Right ventricle myocardium superior (tissue), 1 donor: ENCODE results near the gene MEGF10. TPM values are rescaled to one million over a fixed set of nuclear protein-coding genes. Genes with fewer than 3 reads are reported as not detected.
"Not testable (repeated sequence)": the region's sequence is repeated elsewhere in the genome, so short reads cannot be mapped to it uniquely, and the experiment has no call there.

ENCODE experiments used
- ATAC-seq: fragments of 200-7000 bp; cut with Tn5 transposase; one replicate; pipeline ENCODE4 v1.9.1; 2020; ENCODE audit warnings: mild to moderate bottlenecking; ENCODE audit not compliant: poor library complexity
- DNase-seq: peaks from one replicate; pipeline ENCODE4 v3.0.0-alpha.2; 2020
- intact Hi-C: fragments of 100-400 bp; cut with DNase I; formaldehyde crosslinking; loops from one replicate; pipeline ENCODE4 v1.11.2; 2022
- total RNA-seq: library from RNA; stranded (reverse); fragmentation: NEBNext Ultra II Directional; extraction: Animal tissue kit (Norgen Biotek cat#: 25700); gene quantifications from one replicate; pipeline ENCODE4 v1.2.1, GENCODE V29; 2021
- donor health status: DM: no; HTN: yes; CAD: no; lungs with severe emphysema.

Gene MEGF10
- total RNA-seq, 1 donor from 2014 or later = 0.78 TPM

DNA sequence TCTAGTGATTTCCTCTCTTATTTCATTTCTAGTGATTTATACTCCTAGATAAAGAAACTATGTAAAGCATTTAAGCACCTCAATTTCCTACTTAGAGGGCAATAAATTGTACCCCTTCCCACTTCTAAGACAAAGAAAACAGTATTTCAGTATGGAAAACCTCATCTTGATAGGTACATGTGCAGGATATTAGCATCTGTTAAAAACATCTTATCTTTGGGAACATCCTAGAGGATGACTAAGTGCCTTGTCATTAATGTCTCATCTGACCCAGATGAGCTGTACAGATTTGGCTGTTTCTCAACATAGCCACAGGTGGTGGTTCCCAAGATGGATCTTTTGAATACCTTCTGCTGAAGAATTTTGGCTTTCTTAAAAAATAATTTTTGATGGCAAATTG lies 5.7 kb downstream of the MEGF10 start:
- no peak for ATAC-seq
- DNase-seq = no peak
- intact Hi-C loops = no loop called here

- DNase-seq, ATAC-seq, intact Hi-C loops: not testable (repeated sequence)
Measured at GRCh38 chr5:127296894-127297293, 6.3 kb downstream of the MEGF10 start.

DNA sequence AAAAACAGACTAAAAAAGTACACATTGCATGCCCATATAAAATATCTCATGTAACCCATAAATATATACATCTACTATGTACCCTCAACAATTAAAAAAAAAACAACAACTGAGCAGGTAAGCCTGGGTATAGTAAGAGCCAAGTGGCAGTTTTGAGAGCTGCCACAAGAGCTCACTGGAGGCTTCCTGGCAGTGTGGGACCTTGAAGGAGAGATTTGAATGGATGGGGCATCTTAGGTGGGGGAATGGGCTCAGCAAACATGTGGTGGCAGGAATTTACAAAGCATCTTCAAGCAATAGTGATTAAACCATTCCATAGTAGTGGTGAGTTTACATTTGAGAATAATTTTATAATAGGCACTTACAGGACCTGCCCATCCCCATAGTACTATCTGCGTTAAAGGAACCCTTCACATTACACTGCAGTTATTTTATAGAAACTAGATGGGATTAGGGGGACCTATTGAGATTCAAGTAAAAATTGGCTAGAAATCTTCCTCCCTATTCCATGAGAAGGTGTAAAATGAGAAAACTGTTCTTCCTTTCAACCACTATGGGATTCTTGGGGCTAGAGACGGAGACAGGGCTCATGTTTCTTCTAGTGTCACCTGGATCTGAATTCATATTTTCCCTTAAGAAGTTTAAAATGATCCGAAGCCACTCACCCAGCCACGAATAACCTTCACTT lies 6.9 kb downstream of the MEGF10 start:
- intact Hi-C loops = no loop called here
- ATAC-seq (no peak), DNase-seq (no peak)

DNA sequence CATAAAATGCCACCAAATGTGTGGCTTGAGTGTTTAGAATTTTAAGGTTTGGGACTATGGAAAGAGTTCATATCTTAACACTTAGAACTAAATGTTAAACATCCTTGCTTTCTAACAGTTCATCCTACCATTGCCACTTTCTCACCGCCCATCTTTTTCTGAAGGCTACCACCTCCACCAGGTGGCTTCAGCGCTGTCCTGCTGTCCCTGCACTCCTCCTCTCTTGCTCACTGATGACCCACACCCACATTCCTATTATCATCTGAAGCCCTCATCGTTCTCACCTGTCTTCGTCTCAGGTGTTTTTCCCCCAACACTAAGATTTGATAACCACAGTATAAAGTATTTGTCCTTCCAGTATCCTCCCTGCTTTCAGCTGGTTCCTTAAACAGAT lies 7.4 kb downstream of the MEGF10 start:
- intact Hi-C loops = no loop called here
- DNase-seq = no peak
- no peak for ATAC-seq

DNA sequence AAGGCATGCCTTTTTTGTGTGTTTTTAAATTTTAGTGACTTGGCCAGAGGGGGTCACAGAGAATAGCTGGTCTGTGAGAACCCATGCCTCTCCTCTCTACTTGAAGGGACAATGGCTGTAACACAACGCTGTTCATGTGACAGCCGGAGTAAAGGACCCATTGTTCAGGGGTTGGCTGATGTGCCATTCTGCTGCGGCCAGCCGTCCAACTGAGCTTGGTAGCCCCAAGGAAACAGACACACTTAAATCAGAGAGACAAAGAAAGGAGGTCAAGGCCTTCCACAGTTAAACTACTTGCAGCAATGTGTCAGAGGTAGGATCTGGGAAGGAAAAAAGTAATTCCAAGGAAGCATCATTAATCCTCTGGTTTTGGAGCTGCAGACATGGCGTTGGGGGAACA lies 8.1 kb downstream of the MEGF10 start:
- no peak for DNase-seq
- ATAC-seq = no peak
- intact Hi-C loops = no loop called here

DNA sequence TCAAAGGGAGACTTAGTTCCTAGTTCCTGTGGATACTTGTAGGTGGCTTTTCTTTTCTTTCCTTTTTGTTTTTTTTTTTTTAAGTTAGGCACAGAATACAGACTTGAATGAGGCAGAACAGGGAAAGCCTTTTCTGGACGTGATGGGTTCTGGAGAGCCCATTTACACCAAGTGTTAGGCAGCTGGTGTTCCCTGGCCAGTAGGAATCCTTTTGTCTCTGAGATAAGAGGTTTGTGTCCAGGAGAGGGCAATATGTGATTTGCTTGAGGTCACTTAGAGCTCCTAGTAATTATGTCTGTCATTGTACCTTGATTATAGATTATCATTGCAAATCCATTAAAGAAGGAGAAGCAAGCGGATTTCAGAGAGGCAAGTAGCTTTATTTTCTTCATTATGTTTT lies 9.1 kb downstream of the MEGF10 start:
- DNase-seq = no peak
- no peak for ATAC-seq
- intact Hi-C loops = no loop called here

GRCh38 chr5:127302509-127302908 lies 11.9 kb downstream of the MEGF10 start:
- DNase-seq (no peak), ATAC-seq (no peak)
- intact Hi-C loops = no loop called here

DNA sequence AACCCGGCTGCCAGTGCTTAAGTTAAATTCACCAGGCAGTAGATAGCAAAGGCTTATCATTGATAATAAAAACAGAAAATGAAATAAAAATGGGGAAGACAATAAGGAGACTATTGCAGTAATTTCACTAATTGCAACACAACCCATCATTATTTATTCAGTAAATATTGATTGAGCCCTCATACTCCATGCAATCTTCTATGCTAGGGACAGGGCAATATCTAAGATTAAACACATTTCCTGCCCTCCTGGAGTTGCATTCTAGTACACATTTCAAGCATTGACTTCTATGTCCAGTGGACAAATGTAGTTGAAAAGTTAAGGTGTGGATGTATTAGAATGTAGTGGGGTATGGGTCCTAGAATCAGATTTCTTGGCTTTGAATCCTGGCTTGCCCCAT lies 12.8 kb downstream of the MEGF10 start:
- DNase-seq (no peak), ATAC-seq (no peak)
- intact Hi-C loops = no loop called here

- no peak for DNase-seq
- intact Hi-C loops = no loop called here
- ATAC-seq = no peak
Measured at GRCh38 chr5:127305493-127305892, 14.9 kb downstream of the MEGF10 start.

- DNase-seq = no peak
- intact Hi-C loops = no loop called here
- no peak for ATAC-seq
Measured at GRCh38 chr5:127306036-127306435, 15.4 kb downstream of the MEGF10 start.

DNA sequence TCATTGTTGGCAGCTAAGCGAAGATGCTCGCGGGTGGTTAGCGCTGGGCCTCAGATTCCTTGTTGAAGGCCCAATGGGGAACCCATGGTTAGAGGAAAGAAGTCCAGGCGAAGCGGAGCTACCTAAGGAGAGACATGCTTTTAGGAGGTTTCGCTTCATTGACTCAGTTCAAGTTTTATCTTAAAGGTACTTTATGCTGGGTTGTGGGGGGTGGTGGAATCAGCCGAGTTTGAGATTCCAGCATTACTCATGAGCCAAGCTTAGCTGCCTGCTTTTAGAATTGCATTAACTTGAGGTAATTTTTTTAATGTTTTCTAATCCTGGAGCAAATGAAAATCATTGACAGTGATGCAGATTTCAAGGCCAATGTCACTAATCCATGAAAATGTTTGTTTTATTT lies 16.1 kb downstream of the MEGF10 start:
- intact Hi-C loops = no loop called here
- DNase-seq (no peak), ATAC-seq (no peak)

- ATAC-seq (no peak), DNase-seq (no peak)
- intact Hi-C loops = no loop called here
Measured at GRCh38 chr5:127307868-127308267, 17.3 kb downstream of the MEGF10 start.

- DNase-seq, intact Hi-C loops, ATAC-seq: not testable (repeated sequence)
Measured at GRCh38 chr5:127308325-127308724, 17.7 kb downstream of the MEGF10 start.

GRCh38 chr5:127308945-127309344 lies 18.3 kb downstream of the MEGF10 start:
- ATAC-seq = no peak
- intact Hi-C loops = no loop called here
- no peak for DNase-seq

GRCh38 chr5:127311349-127311748 lies 20.8 kb downstream of the MEGF10 start:
- intact Hi-C loops = loop anchor here (10.0 kb wide), 1 partner anchor 477 kb away; no protein-coding TSS in a partner anchor
- DNase-seq (no peak), ATAC-seq (no peak)

- intact Hi-C loops = loop anchor here (10.0 kb wide), 1 partner anchor 477 kb away; no protein-coding TSS in a partner anchor
- no peak for DNase-seq
- no peak for ATAC-seq
Measured at GRCh38 chr5:127311781-127312525, 21.4 kb downstream of the MEGF10 start.

- intact Hi-C loops = loop anchor here (10.0 kb wide), 1 partner anchor 479 kb away; no protein-coding TSS in a partner anchor
- no peak for ATAC-seq
- DNase-seq = no peak
Measured at GRCh38 chr5:127313379-127313778, 22.8 kb downstream of the MEGF10 start.

DNA sequence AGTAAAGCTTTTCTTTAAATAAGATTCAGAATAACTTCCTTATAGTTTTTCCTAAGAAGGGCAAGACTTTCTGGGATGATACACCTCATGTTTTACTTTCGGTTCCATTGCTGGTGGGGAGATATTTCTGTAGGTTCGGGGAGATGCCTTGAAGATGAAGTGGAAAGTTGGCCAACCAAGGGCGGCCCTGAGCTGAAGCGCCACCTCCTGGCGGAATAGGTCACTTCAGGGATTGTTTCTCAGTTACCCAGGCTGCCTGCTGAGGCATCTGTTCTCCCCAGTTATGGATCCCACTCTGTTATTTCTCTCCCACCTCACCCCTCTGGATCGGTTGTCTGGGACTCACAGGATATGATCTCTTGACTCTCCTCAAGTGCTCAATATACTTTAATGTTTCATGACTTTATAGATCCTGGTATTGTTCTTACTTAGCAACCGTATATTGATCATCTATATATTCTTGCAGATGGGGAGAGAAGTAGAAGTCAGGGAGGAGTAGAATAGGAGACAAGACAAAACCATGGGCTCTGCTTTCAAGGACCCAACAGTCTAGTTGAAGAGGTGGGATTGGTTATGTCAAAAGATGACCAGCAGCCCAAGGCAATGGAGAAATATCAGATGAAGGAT lies 23.4 kb downstream of the MEGF10 start:
- peak; percentile 64 for DNase-seq
- intact Hi-C loops = loop anchor here (10.0 kb wide), 1 partner anchor 479 kb away; no protein-coding TSS in a partner anchor
- ATAC-seq = peak; percentile 74

DNA sequence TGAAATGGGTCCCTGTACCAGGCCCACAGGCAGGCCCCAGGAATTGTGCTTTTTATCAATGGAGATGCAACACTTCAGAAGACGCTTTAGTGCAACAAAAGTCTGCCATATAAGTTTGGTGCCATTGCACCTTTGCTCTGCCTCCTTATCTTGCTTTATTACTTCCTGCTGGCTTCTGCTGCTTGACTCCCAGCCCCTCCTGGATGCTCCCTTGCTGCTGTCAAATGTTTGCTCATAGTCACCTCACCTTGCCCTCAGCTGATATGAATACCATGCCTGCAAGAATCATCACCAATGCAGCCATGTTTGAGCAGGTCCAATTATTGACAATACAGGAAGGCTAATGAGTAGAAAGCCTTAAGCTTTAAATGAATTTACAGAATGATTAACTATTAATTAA lies 25.4 kb downstream of the MEGF10 start:
- ATAC-seq = no peak

More for the DNA sequence above, 25.4 kb downstream of the MEGF10 start:
- DNase-seq = no peak
- intact Hi-C loops = loop anchor here (10.0 kb wide), 1 partner anchor 481 kb away; no protein-coding TSS in a partner anchor
